22Rv1 (cell line): ENCODE results near the gene CSMD2.

ENCODE experiments used
- H3K27ac ChIP-seq: fragments of 450-650 bp; 2 replicates; pipeline ENCODE4 v1.5.1; 2017
- CTCF ChIP-seq: fragments of 450-650 bp; IDR thresholded peaks from 2 replicates; pipeline ENCODE4 v1.5.1; 2017; ENCODE audit warnings: mild to moderate bottlenecking
- ZFX ChIP-seq: fragments of 450-650 bp; IDR thresholded peaks from 2 replicates; pipeline ENCODE4 v1.6.1; 2017; ENCODE audit warnings: antibody characterized with exemption, borderline replicate concordance

The CSMD2 gene

GRCh38 chr1:33696962-33697361 is 468.1 kb downstream of the CSMD2 start:
- no peak overlapping the region for H3K27ac ChIP-seq
- no peak for TF ChIP-seq ZFX
- no peak for TF ChIP-seq CTCF

GRCh38 chr1:33696311-33696710 is 468.7 kb downstream of the CSMD2 start:
- no peak overlapping the region for H3K27ac ChIP-seq
- no peak for TF ChIP-seq CTCF
- TF ChIP-seq ZFX = no peak

GRCh38 chr1:33692206-33693188 is 472.5 kb downstream of the CSMD2 start:
- H3K27ac ChIP-seq = no peak overlapping the region
- TF ChIP-seq ZFX (no peak), CTCF (no peak)

- TF ChIP-seq CTCF = no peak
- TF ChIP-seq ZFX = no peak
- no peak overlapping the region for H3K27ac ChIP-seq
Observed at GRCh38 chr1:33687000-33687399, 478.0 kb downstream of the CSMD2 start.

- H3K27ac ChIP-seq = no peak overlapping the region
- TF ChIP-seq CTCF = no peak
- TF ChIP-seq ZFX = no peak
Observed at GRCh38 chr1:33686551-33686950, 478.5 kb downstream of the CSMD2 start.

- TF ChIP-seq CTCF (no peak), ZFX (no peak)
- H3K27ac ChIP-seq = no peak overlapping the region
Observed at GRCh38 chr1:33685256-33685655, 479.8 kb downstream of the CSMD2 start.

- no peak for TF ChIP-seq CTCF
- TF ChIP-seq ZFX = no peak
Observed at GRCh38 chr1:33684396-33685179, 480.4 kb downstream of the CSMD2 start.

More at GRCh38 chr1:33684396-33685179, 480.4 kb downstream of the CSMD2 start:
- no peak overlapping the region for H3K27ac ChIP-seq
